Effector CD4-positive, alpha-beta T cell (primary cell): Measurements from ENCODE around the gene DNASE2.
A peak's percentile ranks its signal among the peaks of the same experiment; 100 is the strongest.
"Not testable (repeated sequence)": the region's sequence is repeated elsewhere in the genome, so short reads cannot be mapped to it uniquely, and the experiment has no call there.

ENCODE experiments used
- DNase-seq: peaks from one replicate; pipeline ENCODE4 v3.0.0-alpha.2; 2020
- total RNA-seq: gene quantifications from one replicate; lab custom pipeline; 2026; lab: John Stamatoyannopoulos, UW

Gene DNASE2, protein sequence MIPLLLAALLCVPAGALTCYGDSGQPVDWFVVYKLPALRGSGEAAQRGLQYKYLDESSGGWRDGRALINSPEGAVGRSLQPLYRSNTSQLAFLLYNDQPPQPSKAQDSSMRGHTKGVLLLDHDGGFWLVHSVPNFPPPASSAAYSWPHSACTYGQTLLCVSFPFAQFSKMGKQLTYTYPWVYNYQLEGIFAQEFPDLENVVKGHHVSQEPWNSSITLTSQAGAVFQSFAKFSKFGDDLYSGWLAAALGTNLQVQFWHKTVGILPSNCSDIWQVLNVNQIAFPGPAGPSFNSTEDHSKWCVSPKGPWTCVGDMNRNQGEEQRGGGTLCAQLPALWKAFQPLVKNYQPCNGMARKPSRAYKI
- total RNA-seq = 17.6 reads per million, percentile 44 among the genes with 10 or more reads in this experiment

DNA sequence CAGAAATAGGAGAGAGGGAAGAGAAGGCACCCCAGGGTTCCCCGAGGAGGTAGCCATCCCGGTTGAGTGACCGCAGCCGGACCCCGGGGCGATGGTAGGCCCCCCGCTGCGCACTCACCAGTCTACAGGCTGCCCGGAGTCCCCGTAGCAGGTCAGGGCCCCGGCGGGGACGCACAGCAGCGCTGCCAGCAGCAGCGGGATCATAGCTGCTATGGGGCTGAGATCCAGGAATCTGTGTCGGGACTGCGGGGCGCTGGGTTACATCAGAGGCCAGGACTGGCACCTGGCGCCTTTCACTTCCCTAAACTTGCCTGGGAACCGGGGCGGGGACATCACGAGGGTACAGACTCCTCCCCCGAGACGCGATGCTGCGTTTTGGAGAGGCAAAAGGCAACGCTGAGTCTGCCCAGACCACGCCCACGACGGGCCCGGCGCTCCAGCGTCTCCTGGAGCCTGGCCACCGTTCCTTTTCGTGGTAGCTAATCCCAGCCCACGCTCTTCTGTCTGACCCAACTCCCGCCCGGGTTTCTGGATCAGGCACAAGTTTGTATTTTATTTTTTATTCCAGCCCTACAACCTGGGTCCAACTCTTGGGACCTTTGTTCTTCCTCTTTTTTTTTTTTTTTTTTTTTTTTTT is at the start of gene DNASE2:
TSS of gene DNASE2 (minus strand) at position 278 of the 637 bp plus-strand sequence. CDS start at position 204, 74 bp downstream.
- DNase-seq = peak; percentile 82

DNA sequence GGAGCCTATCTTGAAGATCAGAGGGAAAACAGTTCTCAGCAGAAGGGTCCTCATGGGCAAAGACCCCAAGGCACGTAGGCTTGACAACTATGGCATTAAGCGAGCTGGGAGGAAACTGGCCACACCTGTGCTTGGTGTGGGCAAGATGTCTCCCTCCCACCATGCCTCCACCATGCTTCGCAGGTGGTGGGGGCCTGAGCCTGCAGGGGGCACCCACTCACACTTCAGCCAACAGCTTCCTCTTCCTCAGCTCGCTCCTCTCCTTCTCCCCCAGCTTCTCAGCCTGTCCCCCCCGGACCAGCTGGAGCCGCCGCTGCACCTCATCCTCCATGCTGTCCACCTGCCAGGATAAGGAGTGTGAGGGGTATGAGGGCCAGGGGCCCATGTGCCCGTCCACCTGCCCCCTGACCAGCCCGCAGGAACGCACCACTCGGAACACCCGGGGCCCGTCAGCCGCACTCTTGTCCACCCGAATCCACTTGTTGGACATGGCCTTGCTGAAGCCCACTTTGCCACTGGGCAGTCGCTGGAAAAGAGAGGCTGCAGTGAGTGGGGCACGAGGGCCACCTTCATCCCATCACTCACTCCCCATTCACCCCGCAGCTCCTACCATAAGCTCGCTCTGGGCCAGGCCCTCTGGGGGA is 48.9 kb upstream of the DNASE2 start:
- no peak for DNase-seq

DNA sequence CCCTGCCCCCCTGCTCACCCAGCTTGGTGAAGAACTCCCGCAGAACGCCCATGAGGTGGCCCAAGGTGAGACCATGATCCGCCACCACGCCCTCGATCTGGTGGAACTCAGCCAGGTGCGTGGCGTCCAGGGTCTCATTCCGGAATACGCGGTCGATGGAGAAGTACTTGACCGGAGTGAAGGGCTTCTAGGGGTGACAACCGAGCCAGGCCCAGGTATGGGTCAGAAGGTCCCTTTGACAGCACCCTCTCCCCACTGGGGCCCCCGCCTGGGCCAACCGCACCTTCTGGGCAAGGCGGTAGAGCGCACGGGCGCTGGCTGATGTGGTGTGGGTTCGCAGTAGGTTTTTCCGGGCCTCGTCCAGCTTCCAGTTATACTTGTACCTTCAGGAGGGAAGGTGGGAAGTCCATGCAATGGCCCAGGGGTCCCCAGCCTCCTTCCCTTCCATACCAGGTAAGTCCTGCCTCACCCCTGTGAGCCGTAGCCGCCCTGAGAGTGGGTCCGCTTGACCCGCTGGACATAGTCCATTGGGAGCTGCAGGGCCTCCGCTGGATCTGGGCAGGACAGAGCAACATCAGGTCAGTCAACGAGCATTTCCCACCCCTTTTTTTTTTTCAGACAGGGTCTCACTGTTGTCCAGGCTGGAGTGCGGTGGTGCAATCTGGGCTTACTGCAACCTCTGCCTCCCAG is 43.5 kb upstream of the DNASE2 start:
- DNase-seq = no peak

DNA sequence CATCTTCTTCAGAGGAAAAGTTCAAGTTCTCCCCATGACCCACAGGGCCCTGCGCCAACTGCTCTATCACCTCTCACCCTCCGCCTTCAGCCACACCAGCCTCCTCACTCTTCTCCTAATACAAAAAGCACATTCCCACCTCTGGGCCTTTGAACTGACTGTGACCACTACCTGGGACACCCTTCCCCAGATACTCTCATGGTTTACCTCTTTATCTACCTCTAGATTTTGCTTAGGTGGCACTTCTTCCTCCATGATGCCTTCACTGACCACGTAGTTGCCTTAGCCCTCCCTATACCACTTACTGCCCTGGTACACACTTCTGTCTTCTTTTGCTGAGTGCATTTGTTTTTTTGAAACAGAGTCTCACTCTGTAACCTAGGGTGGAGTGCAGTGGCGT is 41.7 kb upstream of the DNASE2 start:
- DNase-seq = no peak

DNA sequence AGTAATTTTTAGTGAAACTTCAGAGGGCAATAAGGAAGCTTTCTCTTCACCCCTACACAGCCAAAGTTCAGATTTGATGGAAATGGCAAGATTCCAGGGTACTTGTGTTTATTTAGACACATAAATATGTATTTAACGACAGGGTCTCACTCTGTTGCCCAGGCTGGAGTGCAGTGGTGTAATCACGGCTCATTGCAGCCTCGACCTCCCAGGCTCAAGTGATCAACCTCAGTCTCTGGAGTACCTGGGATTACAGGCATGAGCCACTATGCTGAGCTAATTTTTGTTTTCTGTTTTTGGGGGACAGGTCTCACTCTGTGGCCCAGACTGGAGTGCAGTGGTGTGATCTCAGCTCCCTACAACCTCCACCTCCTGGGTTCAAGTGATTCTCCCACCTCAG is 39.8 kb upstream of the DNASE2 start:
- DNase-seq = no peak

DNA sequence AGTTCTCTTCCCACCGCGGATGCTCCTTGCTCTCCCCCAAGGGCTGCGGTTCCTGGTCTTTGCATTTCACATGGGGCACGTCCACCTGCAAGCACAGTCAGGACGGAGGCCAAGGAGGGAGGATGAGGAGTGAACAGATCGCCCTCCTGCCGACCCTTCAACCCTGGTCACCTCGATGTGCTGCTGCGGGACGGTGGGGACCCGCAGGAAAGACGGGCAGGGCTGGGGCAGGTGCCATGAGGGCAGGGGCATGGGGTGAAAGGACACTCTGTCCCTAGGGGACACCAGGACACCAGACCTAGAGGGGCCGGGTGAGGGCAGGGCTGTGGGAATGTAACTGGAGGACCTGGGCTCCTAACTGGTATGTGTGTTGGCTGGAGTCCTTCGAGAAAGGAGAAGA is 37.0 kb upstream of the DNASE2 start:
- DNase-seq = no peak

DNA sequence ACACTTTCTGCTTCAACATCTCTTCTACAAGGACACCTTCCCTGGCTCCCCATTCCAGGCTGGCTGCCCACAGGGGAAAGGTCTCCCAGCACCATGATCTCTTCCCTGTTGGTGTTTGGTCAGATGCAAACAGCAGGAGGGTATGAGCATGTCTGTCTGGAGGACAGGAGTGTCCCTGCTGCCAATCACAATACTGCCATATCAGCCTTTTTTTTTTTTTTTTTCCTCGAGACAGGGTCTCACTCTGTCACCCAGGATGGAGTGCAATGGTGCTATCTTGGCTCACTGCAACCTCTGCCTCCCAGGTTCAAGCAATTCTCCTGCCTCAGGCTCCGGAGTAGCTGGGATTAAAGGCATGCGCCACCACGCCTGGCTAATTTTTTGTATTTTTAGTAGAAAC is 34.6 kb upstream of the DNASE2 start:
- DNase-seq = not testable (repeated sequence)

DNA sequence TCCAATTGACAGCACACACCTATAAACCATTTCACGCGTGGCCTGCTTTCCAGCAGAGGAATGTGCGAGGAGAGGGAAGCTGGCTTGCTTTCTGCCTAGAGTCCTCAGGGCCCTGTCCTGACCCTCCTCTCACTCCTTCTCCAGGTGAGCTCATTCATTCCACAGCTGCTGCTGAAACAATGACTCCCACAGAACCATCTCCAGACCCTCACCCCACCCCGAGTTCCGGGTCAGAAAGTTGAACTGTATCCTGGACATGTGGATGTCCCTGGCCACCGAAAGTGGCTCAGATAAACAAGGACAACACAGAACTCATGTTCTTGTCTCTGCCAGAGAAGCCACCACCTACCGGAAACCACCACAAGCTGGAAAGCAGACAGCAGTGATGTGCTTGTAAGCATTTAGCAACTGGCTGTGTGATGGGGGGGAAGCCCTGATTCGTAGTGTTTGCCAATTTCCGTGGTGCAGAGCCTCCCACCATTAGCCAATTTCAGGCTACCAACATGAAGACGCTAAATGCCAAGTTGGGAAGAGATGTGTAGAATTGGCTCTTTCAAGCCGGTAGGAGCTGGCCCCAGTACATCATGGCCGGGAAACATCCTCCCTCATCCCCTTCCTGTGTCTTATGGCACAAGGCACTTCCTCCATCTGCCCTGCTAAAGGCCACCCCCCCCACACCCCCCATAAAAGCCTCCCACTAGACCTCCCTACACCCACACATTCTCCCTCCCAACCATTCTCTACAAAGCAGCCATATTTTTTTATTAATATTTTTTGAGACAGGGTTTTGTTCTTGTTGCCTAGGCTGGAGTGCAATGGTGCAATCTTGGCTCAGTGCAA is 32.8 kb upstream of the DNASE2 start:
- DNase-seq = peak; percentile 22

DNA sequence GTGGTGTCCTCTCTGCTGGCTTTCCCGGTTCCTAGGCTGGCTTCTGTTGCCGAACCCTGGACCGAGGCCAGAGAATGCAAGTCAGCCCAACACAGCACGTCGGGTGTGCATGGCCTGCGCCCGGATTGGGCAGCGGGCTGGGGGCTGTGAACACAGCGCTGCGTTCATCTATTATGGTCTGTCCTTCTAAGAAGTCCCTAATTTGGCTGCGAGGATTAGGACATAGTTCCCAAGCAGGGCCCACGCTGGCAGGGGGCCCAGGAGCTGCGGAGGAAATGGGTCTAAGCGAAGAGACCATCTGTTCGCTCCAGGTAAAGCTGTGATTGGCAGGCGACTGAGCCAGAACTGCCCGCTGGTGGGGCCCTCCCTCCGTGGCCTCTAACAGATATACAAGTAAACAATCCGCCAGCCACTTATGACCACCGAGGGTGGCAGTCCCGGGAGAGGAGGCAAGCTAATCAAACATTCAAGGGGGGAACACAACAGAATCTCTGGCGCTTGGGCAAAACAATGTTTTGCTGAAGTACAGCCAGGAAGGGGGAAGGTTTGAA is 31.8 kb upstream of the DNASE2 start:
- DNase-seq = no peak

DNA sequence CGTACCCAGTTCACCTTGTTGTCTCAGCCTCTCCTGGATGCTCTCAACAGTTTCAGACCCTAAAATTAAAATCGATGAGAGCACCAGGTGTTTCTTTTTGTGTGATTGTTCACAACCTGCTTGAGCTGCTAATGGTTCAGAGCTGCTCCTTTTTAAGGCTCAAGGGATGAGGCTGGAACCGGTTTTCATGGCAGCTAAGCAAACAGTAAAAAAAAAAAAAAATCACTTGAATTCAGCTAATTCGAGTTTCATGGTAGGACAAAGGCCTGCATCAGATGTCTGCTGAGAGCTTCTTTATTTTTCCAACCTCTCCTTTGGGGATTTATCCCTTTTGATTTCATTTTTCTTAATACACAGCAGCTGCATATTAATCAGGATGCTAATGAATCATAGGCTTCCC is 31.3 kb upstream of the DNASE2 start:
- no peak for DNase-seq

DNA sequence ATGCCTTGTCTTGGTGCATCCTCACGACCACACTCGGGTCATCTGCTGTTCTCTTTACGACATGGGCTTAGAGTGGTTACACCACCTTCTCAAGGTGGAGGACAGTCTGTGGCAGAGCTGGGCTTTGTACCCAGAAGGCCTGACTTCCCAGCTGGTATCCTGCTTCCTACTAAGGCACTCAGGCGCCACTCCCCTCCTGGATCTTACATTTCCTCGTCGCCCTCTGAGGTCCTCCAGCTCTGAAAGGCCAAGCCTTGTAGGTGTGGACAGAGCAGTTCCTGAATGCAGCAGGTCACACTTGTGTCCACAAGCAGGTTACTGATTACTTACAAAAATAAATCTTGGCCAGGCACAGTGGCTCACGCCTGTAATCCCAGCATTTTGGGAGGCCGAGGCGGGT is 25.9 kb upstream of the DNASE2 start:
- DNase-seq = no peak

DNA sequence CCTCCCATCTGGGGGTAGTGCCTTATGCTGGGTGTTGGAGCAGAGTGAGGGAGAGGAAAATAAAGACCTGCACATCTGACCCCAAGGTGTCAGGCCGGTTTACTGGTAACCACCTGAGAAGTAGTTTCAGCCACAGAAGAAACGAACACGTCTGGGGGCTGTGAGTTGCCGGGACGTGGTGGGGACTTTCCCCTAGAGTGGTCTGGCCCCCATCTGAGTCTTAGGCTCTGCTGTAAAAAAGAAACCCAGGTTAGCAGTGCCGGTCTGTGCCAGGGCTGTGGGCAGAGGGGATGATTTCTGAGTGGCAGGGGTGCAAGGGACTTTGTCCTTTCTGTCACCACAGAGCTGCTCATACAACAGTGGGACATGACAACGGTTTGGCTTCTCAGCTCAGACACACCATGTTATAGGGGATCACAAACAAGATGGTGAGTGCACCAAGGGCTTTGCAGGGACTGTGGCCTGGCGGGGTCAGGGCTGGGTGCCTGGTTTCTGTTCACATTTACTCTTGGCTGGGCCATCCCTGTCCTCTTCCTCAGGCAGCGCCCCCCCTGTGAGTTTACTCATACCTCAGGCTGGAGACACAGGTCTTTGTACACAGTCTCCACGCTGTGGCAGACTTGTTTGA is 18.8 kb upstream of the DNASE2 start:
- DNase-seq = no peak

DNA sequence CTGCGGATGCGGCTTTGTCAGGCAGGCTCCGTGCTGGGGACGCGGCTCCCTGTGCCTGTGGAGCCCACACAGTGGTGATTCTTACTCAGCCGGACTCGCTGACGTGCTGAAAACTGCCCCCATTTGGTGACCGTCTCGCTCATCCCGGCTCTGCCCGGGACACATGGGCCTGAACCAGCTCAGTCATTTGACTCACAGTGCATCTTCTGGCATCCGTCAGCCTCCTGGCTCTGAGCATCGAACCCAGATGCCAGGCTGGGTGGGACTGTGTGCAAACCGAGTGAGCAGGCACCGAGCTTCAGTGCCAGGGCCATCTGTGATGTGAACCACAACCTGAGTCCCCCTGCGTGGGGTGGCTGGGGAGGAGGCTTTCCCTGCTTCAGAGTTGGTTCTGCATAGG is 15.2 kb upstream of the DNASE2 start:
- DNase-seq = no peak

DNA sequence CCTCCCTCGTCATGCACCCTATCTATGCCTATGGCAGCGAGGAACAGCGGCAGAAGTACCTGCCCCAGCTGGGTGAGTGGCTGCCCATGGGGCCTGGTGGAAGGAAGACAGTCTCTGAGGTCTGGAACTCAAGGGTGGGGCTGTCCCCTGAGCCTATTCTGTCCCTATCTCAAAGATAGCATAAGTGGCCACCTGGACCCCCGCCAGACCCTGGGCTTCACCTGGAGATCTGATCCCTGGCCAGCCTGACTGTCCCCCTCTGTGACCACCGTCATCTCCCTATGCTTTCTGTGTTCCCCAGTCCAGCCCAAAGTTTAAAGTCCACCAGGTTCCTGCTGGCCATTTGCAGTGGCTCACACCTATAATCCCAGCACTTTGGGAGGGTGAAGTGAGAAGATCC is 12.3 kb upstream of the DNASE2 start:
- no peak for DNase-seq

DNA sequence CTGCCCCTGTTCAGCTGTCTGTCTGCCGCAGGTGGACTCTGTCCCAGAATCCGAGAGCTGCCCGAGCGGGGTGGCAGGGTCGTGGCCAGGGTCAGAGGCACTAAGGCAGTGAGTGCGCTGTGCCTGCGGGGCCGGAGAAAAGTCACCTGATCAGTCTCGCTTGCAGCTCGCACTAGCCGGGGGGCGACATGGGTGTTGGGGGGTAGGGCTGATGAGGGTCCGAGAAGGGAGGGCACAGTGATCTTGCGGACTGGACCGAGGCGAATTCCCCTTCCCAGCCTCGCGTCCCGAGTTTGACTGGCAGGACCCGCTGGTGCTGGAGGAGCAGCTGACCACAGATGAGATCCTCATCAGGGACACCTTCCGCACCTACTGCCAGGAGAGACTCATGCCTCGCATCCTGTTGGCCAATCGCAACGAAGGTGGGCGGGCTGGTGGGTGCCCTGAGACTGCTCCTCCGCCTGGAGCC is 10.3 kb upstream of the DNASE2 start:
- no peak for DNase-seq

DNA sequence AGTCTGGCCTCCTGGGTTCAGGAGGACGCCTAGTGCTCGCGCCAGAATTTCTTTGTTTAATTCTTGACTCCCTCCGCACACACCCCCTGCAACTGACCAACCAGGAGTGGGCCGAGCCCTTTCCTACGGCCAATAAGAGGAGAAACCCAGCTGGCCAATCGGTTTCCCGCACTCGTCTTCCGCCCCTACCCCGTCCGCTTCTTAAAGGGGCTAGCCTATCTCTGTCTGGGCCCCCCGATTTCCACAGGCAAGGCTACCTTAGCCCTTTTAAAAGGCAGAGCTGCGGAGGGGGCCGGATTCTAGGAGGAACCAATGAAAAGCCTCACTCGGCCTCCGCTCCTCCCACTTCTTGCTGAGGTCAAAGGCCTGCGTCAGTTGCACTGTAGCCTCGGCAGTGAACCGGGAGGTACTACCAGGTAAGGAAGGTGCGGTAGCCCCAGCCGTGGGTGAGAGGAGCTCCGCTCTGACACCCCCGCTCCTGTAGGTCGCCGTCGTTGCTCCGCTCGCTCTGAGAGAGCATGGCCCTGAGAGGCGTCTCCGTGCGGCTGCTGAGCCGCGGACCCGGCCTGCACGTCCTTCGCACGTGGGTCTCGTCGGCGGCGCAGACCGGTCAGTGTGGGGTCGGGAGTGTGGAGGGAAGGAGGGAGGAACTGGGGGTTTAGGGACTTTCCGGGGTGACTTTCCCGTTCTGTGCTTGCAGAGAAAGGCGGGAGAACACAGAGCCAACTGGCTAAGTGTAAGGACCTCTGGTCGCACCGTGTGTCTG is 9.7 kb upstream of the DNASE2 start, which contains the start of gene GCDH:
TSS of gene GCDH (plus strand) at position 374 of the 766 bp plus-strand sequence. CDS start at position 519, 145 bp downstream.
- peak; percentile 93 for DNase-seq

DNA sequence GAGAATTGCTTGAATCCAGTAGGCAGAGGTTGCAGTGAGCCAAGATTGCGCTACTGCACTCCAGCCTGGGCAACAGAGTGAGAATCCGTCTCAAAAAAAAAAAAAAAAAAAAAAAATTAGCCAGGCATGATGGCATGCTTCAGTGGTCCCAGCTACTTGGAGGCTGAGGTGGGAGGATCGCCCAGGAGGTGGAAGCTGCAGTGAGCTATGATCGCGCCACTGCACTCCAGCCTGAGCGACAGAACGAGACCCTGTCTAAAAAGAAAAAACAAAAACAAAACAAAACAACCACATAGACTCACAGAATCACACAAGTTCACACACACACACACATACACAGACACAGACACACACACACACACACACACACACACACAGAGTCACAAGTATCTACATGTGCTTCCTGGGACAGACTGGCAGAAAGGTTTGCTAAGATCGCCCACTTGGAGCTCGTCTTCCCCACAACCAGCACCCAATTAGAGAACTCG is 9.1 kb upstream of the DNASE2 start:
- DNase-seq = not testable (repeated sequence)

DNA sequence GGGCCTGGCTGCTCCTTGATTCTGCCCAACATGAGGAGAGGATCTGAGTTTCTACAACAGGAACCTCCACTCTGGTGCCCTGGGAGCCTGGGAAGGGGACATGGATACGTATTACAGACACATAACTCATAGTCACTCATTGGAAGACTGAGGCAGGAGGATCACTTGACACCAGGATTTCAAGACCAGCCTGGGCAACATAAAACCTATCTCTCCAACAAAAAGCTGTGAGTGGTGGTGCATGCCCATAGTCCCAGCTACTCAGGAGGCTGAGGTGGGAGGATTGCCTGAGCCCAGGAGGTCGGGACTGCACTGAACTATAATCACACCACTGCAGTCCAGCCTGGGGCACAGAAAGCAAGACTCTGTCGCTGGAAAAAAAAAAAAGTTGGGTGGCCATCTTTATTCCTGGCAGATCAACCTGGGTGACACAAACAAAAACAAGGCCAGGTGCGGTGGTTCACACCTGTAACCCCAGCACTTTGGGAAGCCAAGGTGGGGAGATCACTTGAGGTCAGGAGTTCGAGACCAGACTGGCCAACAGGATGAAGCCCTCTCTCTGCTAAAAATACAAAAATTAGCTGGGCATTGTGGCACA is 6.9 kb upstream of the DNASE2 start:
- no peak for DNase-seq

DNA sequence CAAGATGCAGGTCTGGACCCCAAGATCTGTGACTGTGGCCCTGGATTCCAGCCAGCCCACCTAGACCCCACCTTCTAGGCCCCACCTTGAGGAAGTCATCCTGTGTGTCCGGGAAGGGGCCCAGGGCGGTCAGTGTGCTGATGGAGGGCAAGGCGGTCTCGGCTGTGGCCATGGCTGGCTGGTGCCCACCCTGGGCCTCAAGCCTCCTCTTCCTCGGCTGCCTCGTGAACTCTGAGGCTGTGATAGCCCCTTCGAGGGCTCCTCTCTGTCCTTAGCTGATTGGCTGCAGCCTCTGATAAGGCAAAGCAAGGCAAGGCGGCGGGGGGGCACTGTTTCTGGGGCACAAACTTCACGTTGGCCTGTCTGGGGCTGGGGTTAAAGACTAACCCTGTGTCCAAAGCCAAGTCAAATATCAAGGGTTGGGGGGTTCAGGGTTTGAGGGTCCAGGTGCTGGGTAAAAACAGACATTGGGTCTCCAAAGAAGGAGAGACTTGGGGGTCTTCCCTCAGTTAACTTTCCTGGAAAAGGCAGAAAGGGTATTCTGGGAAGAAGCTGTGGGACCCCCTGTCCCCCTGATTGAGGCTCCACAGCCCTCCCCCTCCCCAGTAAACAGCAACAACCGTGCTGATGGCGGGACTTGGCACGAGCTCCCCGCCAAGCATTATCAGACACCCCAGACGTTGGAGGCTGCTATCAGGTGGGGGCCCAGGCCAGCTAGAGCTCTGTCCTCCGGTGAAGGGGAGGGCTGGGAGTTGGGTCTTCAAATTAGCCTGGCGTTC is 5.9 kb upstream of the DNASE2 start, which contains the start of gene KLF1:
TSS of gene KLF1 (minus strand) at position 233 of the 779 bp plus-strand sequence. CDS start at position 172, 61 bp downstream.
- no peak for DNase-seq
